NCI-H460 (cell line): ENCODE measurements around the gene LRRC27. TPM values are rescaled to one million over a fixed set of nuclear protein-coding genes. Genes with fewer than 3 reads are reported as not detected.
A peak's percentile ranks its signal among the peaks of the same experiment; 100 is the strongest.
"Not testable (repeated sequence)": the region's sequence is repeated elsewhere in the genome, so short reads cannot be mapped to it uniquely, and the experiment has no call there.

ENCODE experiments used
- DNase-seq: peaks from one replicate; pipeline ENCODE4 v3.0.0-alpha.2; 2016; ENCODE audit warnings: low read depth; ENCODE audit errors: extremely low read depth
- total RNA-seq: library from RNA; depleted of rRNA; stranded (reverse); fragments of >200 nt; shearing (Covaris generic); gene quantifications from 2 replicates; pipeline ENCODE4 v1.2.3, GENCODE V29; 2014

LRRC27 gene
- total RNA-seq, 1 experiment from 2014 or later: 7.8 TPM

DNA sequence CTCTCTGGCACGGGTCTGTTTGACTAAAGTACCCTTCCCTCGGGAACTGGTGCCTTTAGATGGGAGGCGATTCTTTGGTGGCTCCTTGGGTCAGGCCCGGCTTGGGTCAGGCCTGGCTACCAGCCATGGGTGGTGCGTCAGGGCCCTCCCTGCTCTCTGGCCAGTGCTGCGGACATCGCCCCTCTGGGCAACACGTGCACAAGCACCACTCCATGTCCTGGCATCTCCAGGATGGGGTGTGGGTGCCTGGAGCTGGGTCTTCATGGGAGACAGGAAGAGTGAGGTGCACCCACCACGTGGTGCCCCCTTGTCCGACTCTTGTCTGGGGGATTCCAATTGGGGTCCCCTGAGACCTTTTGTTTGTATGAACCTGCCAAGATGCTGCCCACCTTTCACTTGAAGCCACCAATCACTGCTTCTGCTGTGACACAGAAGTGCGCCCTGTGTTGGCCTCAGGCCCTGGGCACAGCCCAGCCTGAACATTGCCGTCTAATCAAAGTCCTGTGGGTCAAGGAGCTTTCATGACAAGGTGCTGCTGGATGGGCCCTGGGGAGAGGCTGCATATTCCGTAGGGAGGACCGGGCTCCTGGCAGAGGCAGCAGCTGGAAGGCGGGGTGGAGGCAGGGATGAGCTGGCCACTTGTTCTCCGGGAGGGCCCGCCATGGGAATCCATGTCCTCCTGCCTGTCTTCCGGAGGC, 53.9 kb downstream of the LRRC27 start:
- DNase-seq: no peak

- DNase-seq: no peak
These were observed 54.4 kb downstream of the LRRC27 start for GRCh38 chr10:132386419-132386831.

DNA sequence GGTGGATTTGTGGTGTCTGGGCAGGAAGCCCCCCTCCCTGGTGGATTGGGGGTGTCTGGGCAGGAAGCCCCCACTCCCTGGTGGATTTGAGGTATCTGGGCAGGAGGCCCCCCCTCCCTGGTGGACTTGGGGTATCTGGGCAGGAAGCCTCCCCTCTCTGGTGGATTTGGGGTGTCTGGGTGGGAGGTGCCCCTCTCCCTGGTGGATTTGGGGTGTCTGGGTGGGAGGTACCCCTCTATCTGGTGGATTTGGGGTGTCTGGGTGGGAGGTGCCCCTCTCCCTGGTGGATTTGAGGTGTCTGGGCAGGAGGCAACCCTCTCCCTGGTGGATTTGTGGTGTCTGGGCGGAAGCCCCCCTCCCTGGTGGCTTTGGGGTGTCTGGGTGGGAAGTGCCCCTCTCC, 54.9 kb downstream of the LRRC27 start:
- DNase-seq: not testable (repeated sequence)

DNA sequence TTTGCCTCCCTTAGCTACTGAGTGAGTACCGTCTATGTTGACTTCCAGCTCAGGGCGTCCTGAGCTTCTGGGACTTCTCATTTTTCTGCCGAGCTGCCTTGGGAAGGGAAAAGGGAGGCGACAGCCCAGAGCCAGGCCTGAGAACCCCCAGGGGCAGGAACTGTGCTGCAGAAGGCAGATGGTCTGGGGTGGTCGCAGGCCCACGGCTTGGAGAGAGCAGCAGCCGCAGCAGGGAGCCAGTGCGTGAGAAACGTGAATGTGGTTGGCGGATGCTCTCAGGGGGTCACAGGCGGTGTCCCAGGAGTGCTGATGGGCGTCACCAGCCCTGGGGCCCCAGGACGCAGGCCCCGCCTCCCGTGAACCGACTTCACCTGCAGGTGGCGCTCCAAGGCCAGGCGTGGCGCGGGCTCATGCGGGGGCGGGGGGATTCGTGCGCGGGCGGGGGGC, 55.8 kb downstream of the LRRC27 start:
- peak; percentile 48 for DNase-seq

- DNase-seq: no peak
These were observed 57.0 kb downstream of the LRRC27 start for GRCh38 chr10:132388891-132389432.

- DNase-seq: no peak
These were observed 57.6 kb downstream of the LRRC27 start for GRCh38 chr10:132389433-132390169.

GRCh38 chr10:132390170-132390920, 58.4 kb downstream of the LRRC27 start:
- no peak for DNase-seq

- DNase-seq: no peak
These were observed 59.1 kb downstream of the LRRC27 start for GRCh38 chr10:132390921-132391675.

DNA sequence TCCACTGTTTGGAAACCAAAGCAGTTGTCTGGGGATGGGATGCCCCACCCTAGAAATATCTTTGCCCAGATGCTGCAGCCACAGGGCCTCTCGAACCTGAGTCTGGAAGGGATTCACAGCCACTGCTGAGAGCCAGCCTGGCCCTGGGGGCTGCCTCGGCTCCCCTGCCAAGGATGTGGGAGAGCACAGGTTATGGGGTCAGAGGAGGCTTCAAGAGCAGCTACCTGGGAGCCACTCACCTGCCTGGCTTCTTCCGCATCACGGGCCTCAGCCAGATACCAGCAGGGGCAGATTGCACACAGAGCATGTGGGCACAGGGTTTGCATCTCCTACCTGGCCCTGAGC, 59.7 kb downstream of the LRRC27 start:
- no peak for DNase-seq

- no peak for DNase-seq
These were observed 60.3 kb downstream of the LRRC27 start for GRCh38 chr10:132392184-132392800.

GRCh38 chr10:132392811-132393694, 61.1 kb downstream of the LRRC27 start:
- no peak for DNase-seq

- no peak for DNase-seq
These were observed 61.7 kb downstream of the LRRC27 start for GRCh38 chr10:132393695-132394181.

- DNase-seq: no peak
These were observed 62.3 kb downstream of the LRRC27 start for GRCh38 chr10:132394201-132394811.

- no peak for DNase-seq
These were observed 63.1 kb downstream of the LRRC27 start for GRCh38 chr10:132394936-132395703.

DNA sequence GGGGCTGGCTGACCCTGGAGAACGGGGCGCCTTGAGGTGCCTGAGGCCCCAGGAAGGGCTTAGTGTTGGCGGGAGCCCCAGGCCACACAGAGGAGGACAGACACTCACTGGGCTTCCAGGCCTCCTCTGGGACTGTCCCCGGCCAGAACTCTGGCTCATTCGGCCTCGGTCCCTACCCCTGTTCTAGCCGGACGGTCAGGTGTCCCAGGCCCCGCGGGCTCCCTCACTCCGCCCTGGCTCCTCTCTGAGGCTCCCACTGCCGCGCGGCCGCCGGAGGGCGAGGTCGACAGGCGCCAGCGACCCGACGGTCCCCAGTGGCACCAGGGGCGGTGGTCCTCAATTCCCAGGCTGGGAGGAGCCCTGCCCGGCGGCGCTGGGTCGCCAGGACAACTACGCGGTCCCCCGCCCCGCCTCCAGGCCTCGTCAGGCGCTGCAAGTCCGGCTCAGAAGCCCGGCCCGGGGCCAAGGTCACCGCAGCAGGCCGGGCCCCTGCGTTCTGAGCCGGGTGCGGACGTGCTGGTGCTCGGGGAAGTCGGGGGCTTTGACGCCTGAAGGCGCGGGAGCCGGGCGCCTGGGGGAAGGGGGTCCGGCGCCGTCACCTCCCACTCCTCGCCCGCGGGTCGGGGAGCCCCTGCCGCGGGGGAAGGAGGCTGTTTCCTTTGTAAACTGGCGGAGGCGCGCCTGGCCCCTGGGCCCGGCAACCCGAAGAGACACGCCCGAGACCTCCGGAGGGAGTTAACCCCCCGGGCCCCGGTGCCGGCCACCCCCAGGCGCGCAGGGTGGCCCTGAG, 63.9 kb downstream of the LRRC27 start:
- no peak for DNase-seq

DNA sequence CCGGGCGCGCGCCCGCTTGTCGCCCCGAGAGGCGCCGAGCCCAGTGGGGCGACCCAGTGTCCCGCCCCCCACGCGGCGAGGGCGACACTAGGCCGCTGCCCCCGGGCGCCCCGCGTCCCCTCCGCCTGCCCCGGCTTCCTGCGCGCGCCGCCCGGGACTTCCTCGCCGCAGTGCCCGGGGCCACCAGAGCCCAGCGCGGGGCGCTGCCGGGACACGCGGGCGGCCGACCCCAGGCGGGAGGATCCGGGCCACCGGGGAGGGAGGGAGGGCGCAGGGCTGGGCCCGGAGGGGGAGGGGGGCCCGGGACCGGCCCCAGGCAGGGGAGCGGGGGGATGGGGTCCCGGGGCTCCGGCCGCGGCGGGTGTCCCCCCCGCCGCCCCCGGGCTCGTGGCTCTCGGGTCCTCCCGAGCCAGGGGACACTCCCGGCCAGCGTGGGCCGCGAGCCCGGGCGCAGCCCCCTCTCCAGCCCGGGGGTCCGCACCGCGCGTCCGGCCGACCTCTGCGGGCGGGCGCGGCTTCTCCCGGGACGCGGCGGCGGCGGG, 64.6 kb downstream of the LRRC27 start:
- DNase-seq: peak; percentile 56
